Kidney epithelial cell (primary cell): ENCODE results near the gene JPH2. TPM values are rescaled to one million over a fixed set of nuclear protein-coding genes. Genes with fewer than 3 reads are reported as not detected.

Experiments used
- DNase-seq: peaks from one replicate; pipeline ENCODE4 v3.0.0-alpha.2; 2010; ENCODE audit warnings: low read depth
- H3K27me3 ChIP-seq: 2 replicates; pipeline ENCODE4 v1.6.0; 2011; ENCODE audit warnings: low read length; ENCODE audit not compliant: control insufficient read depth, insufficient read depth
- H3K36me3 ChIP-seq: 2 replicates; pipeline ENCODE4 v1.5.1; 2011; ENCODE audit warnings: low read length; ENCODE audit not compliant: control insufficient read depth, insufficient read depth
- H3K4me3 ChIP-seq: 2 replicates; pipeline ENCODE4 v1.5.1; 2011; ENCODE audit warnings: low read depth, mild to moderate bottlenecking, control low read depth, low read length
- CTCF ChIP-seq: IDR thresholded peaks from 2 replicates; pipeline ENCODE4 v1.5.1; 2011; ENCODE audit warnings: mild to moderate bottlenecking, moderate library complexity, low read length, control low read depth, inconsistent platforms; ENCODE audit not compliant: insufficient read depth, poor library complexity, severe bottlenecking
- total RNA-seq: library from RNA; depleted of rRNA; stranded (reverse); fragments of >200 nt; gene quantifications from 2 replicates; pipeline ENCODE4 v1.2.3, GENCODE V29; 2015

JPH2 gene
- total RNA-seq, 1 donor from 2014 or later, result 3.0 TPM

- no peak for TF ChIP-seq CTCF
- DNase-seq, result no peak
- H3K36me3 ChIP-seq, result no peaks in the 10 kb centered on the region
- H3K27me3 ChIP-seq, result peaks cover 12% of the 10 kb centered on the region
- H3K4me3 ChIP-seq, result no peak overlapping the region
These were observed 27.9 kb downstream of the JPH2 start for GRCh38 chr20:44159125-44159524.

GRCh38 chr20:44157061-44157460 is 29.9 kb downstream of the JPH2 start:
- Histone ChIP-seq H3K27me3 (peaks cover 12% of the 10 kb centered on the region), H3K36me3 (no peaks in the 10 kb centered on the region), H3K4me3 (no peak overlapping the region)
- TF ChIP-seq CTCF, result no peak
- DNase-seq, result no peak

GRCh38 chr20:44154521-44155001 is 32.4 kb downstream of the JPH2 start:
- no peak for DNase-seq
- peaks cover 6% of the 10 kb centered on the region for H3K27me3 ChIP-seq
- no peak for TF ChIP-seq CTCF
- H3K36me3 ChIP-seq, result no peaks in the 10 kb centered on the region
- no peak overlapping the region for H3K4me3 ChIP-seq

GRCh38 chr20:44153636-44154043 is 33.3 kb downstream of the JPH2 start:
- no peak for TF ChIP-seq CTCF
- no peak for DNase-seq
- H3K27me3 ChIP-seq, result peaks cover 3% of the 10 kb centered on the region
- no peaks in the 10 kb centered on the region for H3K36me3 ChIP-seq
- H3K4me3 ChIP-seq, result no peak overlapping the region

GRCh38 chr20:44151621-44152416 is 35.2 kb downstream of the JPH2 start:
- TF ChIP-seq CTCF, result no peak
- Histone ChIP-seq H3K4me3 (no peak overlapping the region), H3K27me3 (no peaks in the 10 kb centered on the region), H3K36me3 (no peaks in the 10 kb centered on the region)
- no peak for DNase-seq

GRCh38 chr20:44146272-44146671 is 40.7 kb downstream of the JPH2 start:
- DNase-seq, result no peak
- no peaks in the 10 kb centered on the region for H3K36me3 ChIP-seq
- peaks cover 5% of the 10 kb centered on the region for H3K27me3 ChIP-seq
- no peak for TF ChIP-seq CTCF
- no peak overlapping the region for H3K4me3 ChIP-seq
